K562 (cell line): ENCODE data around the gene MB21D2. TPM values are rescaled to one million over a fixed set of nuclear protein-coding genes. Genes with fewer than 3 reads are reported as not detected.

Experiments
- NFIX ChIP-seq: fragments of 250-450 bp; sonication (Bioruptor Pico); IDR thresholded peaks from 2 replicates; pipeline ENCODE4 v1.4.0; 2020; ENCODE audit warnings: low read depth, mild to moderate bottlenecking, moderate library complexity
- ZNF592 ChIP-seq: fragments of 450-650 bp; IDR thresholded peaks from 2 replicates; pipeline ENCODE4 v1.6.1; 2017; ENCODE audit warnings: antibody characterized with exemption, mild to moderate bottlenecking
- polyA plus RNA-seq, 8 experiments: library from polyadenylated mRNA; depleted of rRNA in 4 of 8; stranded (reverse) in 5 of 8; unstranded in 3 of 8; fragments of >200 nt; fragmentation: Nextera tagmentation in 2 of 8; fragmentation: Illumina TruSeq in 1 of 8; extraction: Ambion mirVana in 2 of 8; extraction: Trizol in 1 of 8; gene quantifications; 2 replicates each; pipeline versions ENCODE4 v1.2.1 to v1.2.3, GENCODE V29; 2011 to 2014; ENCODE audit warnings: inconsistent platforms in 1 of 8, missing spikeins in 1 of 8
- total RNA-seq, 7 experiments: library from RNA; depleted of rRNA in 6 of 7; stranded (reverse); fragments of >200 nt in 6 of 7; fragmentation: Illumina TruSeq in 2 of 7; extraction: Trizol in 2 of 7; gene quantifications; 2 replicates each; pipeline versions ENCODE4 v1.2.1 to v1.2.3, GENCODE V29; 2011 to 2021; ENCODE audit warnings: low replicate concordance in 1 of 7
- TF ChIP-seq, protein P1 (sequence below): sonication (generic); formaldehyde crosslinking; IDR thresholded peaks from 2 replicates; pipeline ENCODE4 v1.8.0; 2022; ENCODE audit warnings: missing genetic modification reagents, mild to moderate bottlenecking, borderline replicate concordance

The MB21D2 gene
- total and polyA plus RNA-seq, 9 of the 15 experiments (the other 6 are each of a cell fraction or from before 2014, with no cell fraction given) = 0.01 TPM; not detected in 8

DNA sequence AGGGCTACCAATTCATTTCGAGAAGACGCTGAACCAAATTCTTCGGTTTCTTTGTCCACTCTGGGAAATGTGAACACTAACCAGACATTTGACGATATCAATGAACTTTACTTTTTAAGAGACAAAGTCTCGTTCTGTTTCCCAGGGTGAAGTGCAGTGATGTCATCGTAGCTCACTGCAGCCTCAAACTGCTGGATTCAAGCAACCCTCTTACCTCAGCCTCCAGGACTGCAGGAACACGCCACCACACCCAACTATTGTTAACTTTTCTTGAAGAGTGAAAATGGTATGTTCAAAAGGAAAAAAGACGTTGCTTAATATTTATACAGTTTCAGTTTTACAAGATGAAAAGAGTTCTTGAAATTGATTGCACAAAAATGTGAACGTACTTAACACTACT is 30.6 kb downstream of the MB21D2 start (continued):
- no peak for TF ChIP-seq NFIX (CRISPR knock-in tag)
- TF ChIP-seq ZNF592 = no peak
- TF ChIP-seq, protein P1, sequence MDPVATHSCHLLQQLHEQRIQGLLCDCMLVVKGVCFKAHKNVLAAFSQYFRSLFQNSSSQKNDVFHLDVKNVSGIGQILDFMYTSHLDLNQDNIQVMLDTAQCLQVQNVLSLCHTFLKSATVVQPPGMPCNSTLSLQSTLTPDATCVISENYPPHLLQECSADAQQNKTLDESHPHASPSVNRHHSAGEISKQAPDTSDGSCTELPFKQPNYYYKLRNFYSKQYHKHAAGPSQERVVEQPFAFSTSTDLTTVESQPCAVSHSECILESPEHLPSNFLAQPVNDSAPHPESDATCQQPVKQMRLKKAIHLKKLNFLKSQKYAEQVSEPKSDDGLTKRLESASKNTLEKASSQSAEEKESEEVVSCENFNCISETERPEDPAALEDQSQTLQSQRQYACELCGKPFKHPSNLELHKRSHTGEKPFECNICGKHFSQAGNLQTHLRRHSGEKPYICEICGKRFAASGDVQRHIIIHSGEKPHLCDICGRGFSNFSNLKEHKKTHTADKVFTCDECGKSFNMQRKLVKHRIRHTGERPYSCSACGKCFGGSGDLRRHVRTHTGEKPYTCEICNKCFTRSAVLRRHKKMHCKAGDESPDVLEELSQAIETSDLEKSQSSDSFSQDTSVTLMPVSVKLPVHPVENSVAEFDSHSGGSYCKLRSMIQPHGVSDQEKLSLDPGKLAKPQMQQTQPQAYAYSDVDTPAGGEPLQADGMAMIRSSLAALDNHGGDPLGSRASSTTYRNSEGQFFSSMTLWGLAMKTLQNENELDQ (CRISPR knock-in tag) = no peak
